Measurements from ENCODE around the gene SIPA1L3.

DNA sequence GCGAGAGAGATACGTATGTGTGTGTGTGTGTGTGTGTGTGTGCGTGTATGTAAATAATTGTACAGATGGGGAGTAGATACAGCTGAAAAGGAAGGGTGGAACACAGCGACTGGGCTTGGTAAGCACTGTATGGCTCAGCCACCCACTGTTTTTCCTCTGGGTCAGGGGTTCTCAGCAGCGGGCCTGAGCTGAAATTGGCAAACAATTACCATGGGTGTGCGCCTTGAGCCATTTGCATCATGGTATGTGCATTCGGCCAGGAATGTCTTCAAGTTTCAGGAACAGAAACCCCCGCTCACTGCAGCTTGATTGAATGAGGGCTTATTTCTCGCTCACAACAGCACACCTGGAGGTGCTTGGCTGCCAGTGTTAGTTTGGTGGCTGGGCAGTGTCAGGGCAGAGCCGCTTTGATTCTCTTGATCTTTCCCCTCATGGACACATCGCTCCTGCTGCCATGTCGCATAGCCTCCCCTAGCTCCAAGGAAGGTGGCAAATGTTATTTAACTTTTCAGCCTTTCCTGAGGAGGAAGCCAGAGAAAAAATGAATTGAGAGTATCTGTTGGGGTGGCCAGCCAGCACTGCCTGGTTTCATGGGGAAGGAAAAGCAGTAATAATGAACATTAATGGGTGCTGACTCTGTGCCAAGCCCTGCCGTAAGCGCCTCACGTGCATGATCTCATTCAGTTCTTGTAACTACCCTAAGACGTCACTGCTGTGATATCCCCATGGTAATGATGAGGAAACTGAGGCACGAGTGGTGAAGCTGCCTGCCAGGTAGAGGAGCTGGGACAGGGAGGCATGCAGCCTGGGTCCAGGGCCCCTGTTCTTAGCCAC lies 126.9 kb downstream of the SIPA1L3 start:
- no peak for TF ChIP-seq POLR2A (IDR thresholded peaks at IDR 0.05)
- TF ChIP-seq, protein P1, sequence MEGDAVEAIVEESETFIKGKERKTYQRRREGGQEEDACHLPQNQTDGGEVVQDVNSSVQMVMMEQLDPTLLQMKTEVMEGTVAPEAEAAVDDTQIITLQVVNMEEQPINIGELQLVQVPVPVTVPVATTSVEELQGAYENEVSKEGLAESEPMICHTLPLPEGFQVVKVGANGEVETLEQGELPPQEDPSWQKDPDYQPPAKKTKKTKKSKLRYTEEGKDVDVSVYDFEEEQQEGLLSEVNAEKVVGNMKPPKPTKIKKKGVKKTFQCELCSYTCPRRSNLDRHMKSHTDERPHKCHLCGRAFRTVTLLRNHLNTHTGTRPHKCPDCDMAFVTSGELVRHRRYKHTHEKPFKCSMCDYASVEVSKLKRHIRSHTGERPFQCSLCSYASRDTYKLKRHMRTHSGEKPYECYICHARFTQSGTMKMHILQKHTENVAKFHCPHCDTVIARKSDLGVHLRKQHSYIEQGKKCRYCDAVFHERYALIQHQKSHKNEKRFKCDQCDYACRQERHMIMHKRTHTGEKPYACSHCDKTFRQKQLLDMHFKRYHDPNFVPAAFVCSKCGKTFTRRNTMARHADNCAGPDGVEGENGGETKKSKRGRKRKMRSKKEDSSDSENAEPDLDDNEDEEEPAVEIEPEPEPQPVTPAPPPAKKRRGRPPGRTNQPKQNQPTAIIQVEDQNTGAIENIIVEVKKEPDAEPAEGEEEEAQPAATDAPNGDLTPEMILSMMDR (IDR thresholded peaks at IDR 0.05), result no peak

Data from lower leg skin (tissue), 3 donors.